ENCODE data around the gene PDE1A.

DNA sequence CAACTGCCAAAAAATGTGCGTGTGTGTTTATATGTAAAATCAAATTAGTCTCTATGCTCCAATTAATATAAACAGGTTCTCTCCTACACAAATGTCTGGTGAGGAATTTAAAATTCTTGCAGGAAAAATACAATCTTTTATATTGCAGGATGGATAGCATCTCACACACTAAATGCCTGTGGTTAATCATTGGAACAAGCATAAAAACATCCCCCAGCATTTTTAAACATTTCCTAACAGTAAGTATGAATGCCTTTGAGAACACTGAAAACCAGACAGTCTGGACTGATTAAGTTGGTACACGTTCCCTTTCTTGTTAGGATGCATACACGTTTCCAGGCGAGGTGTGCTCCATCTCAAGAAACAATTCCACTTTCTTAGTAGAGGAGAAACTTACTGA, 29.9 kb upstream of the PDE1A start:
- TF ChIP-seq ZNF274 (IDR thresholded peaks at IDR 0.05; ENCODE audit: low read depth, low read length) (no peak), YY1 (IDR thresholded peaks at IDR 0.05; ENCODE audit: insufficient read depth, insufficient read length) (no peak)
